ENCODE measurements around the gene B3GNT9.

B3GNT9 gene

GRCh38 chr16:67157106-67157748 is 6.4 kb upstream of the B3GNT9 start:
- H3K27me3 ChIP-seq (ENCODE audit: insufficient read depth, low read length, poor library complexity) = no peaks in the 10 kb centered on the region
- no peaks in the 10 kb centered on the region for H3K9me3 ChIP-seq (ENCODE audit: insufficient read depth, low read length, severe bottlenecking)
- peaks cover 6% of the 10 kb centered on the region; the same call in 1 of the 2 replicates for H3K79me2 ChIP-seq (ENCODE audit: insufficient read depth, low read length)
- H3K9ac ChIP-seq (ENCODE audit: low read depth, low read length) = no peak overlapping the region
- no peak overlapping the region for H3K4me3 ChIP-seq (ENCODE audit: low read depth in 1 of 2, low read length in 2 of 2)
- H2AFZ ChIP-seq (ENCODE audit: low read depth, low read length) = no peak overlapping the region
- no peak overlapping the region for H3K27ac ChIP-seq (ENCODE audit: low read length)
- H4K20me1 ChIP-seq (ENCODE audit: insufficient read depth, low read length) = peaks cover 29% of the 10 kb centered on the region
- TF ChIP-seq EZH2 (IDR thresholded peaks at IDR 0.05; ENCODE audit: borderline replicate concordance, low read depth, low read length, severe bottlenecking) = no peak
- TF ChIP-seq CTCF (IDR thresholded peaks at IDR 0.05; ENCODE audit: borderline replicate concordance, extremely low read depth, low read length, poor library complexity, severe bottlenecking) = no peak
- H3K4me1 ChIP-seq (ENCODE audit: insufficient read depth, low read length) = peaks cover 52% of the 10 kb centered on the region
- no peak for ATAC-seq (ENCODE audit: insufficient read depth, low read depth)
- DNase-seq = no peak
- peaks cover 4% of the 10 kb centered on the region; the same call in 1 of the 2 replicates for H3K36me3 ChIP-seq (ENCODE audit: insufficient read depth, low read length)
- no peak overlapping the region for H3K4me2 ChIP-seq (ENCODE audit: insufficient read depth, low read length)

GRCh38 chr16:67156143-67156844 is 5.5 kb upstream of the B3GNT9 start:
- TF ChIP-seq EZH2 (IDR thresholded peaks at IDR 0.05; ENCODE audit: borderline replicate concordance, low read depth, low read length, severe bottlenecking) = no peak
- peak; percentile 30 for TF ChIP-seq CTCF (IDR thresholded peaks at IDR 0.05; ENCODE audit: borderline replicate concordance, extremely low read depth, low read length, poor library complexity, severe bottlenecking)
- H3K36me3 ChIP-seq (ENCODE audit: insufficient read depth, low read length) = peaks cover 4% of the 10 kb centered on the region; the same call in 1 of the 2 replicates
- ATAC-seq (ENCODE audit: insufficient read depth, low read depth) (no peak), DNase-seq (no peak)
- peaks cover 44% of the 10 kb centered on the region for H3K4me1 ChIP-seq (ENCODE audit: insufficient read depth, low read length)
- H2AFZ ChIP-seq (ENCODE audit: low read depth, low read length) = no peak overlapping the region
- no peak overlapping the region for H3K4me2 ChIP-seq (ENCODE audit: insufficient read depth, low read length)
- H3K79me2 ChIP-seq (ENCODE audit: insufficient read depth, low read length) = peaks cover under 1% of the 10 kb centered on the region; the same call in 1 of the 2 replicates
- no peaks in the 10 kb centered on the region for H3K27me3 ChIP-seq (ENCODE audit: insufficient read depth, low read length, poor library complexity)
- H3K9me3 ChIP-seq (ENCODE audit: insufficient read depth, low read length, severe bottlenecking) = no peaks in the 10 kb centered on the region
- H3K4me3 ChIP-seq (ENCODE audit: low read depth in 1 of 2, low read length in 2 of 2) = no peak overlapping the region
- H3K9ac ChIP-seq (ENCODE audit: low read depth, low read length) = no peak overlapping the region
- no peak overlapping the region for H3K27ac ChIP-seq (ENCODE audit: low read length)
- peaks cover 33% of the 10 kb centered on the region for H4K20me1 ChIP-seq (ENCODE audit: insufficient read depth, low read length)

- Histone ChIP-seq H3K79me2 (ENCODE audit: insufficient read depth, low read length) (no peaks in the 10 kb centered on the region), H3K27me3 (ENCODE audit: insufficient read depth, low read length, poor library complexity) (no peaks in the 10 kb centered on the region), H2AFZ (ENCODE audit: low read depth, low read length) (no peak overlapping the region), H3K9ac (ENCODE audit: low read depth, low read length) (no peak overlapping the region), H3K4me1 (ENCODE audit: insufficient read depth, low read length) (peaks cover 36% of the 10 kb centered on the region), H3K36me3 (ENCODE audit: insufficient read depth, low read length) (peaks cover 4% of the 10 kb centered on the region; the same call in 1 of the 2 replicates), H3K4me2 (ENCODE audit: insufficient read depth, low read length) (peak overlapping the region; percentile 62), H4K20me1 (ENCODE audit: insufficient read depth, low read length) (peaks cover 35% of the 10 kb centered on the region), H3K4me3 (ENCODE audit: low read depth in 1 of 2, low read length in 2 of 2) (peak overlapping the region in 1 of 2 experiments; percentile 38; a peak in 1 of 4 replicates), H3K27ac (ENCODE audit: low read length) (no peak overlapping the region), H3K9me3 (ENCODE audit: insufficient read depth, low read length, severe bottlenecking) (no peaks in the 10 kb centered on the region)
- TF ChIP-seq EZH2 (IDR thresholded peaks at IDR 0.05; ENCODE audit: borderline replicate concordance, low read depth, low read length, severe bottlenecking) = no peak
- peak; percentile 94 for TF ChIP-seq CTCF (IDR thresholded peaks at IDR 0.05; ENCODE audit: borderline replicate concordance, extremely low read depth, low read length, poor library complexity, severe bottlenecking)
- peak; percentile 76 for DNase-seq
- ATAC-seq (ENCODE audit: insufficient read depth, low read depth) = peak; percentile 70
Measured at GRCh38 chr16:67155295-67156142, 4.7 kb upstream of the B3GNT9 start.
